NCI-H510A (cell line): ENCODE data around the gene LRRN2.
"Not testable (repeated sequence)": the region's sequence is repeated elsewhere in the genome, so short reads cannot be mapped to it uniquely, and the experiment has no call there.

Experiments used
- DNase-seq: peaks from one replicate; lab custom pipeline; 2025; lab: John Stamatoyannopoulos, UW

The LRRN2 gene

GRCh38 chr1:204692325-204692840 lies 6.8 kb upstream of the LRRN2 start:
- DNase-seq, result no peak

- DNase-seq, result not testable (repeated sequence)
These were observed 5.8 kb upstream of the LRRN2 start for GRCh38 chr1:204691328-204691730.

GRCh38 chr1:204688776-204689175 lies 3.2 kb upstream of the LRRN2 start:
- DNase-seq, result no peak

- no peak for DNase-seq
These were observed 2.5 kb upstream of the LRRN2 start for GRCh38 chr1:204688007-204688406.

DNA sequence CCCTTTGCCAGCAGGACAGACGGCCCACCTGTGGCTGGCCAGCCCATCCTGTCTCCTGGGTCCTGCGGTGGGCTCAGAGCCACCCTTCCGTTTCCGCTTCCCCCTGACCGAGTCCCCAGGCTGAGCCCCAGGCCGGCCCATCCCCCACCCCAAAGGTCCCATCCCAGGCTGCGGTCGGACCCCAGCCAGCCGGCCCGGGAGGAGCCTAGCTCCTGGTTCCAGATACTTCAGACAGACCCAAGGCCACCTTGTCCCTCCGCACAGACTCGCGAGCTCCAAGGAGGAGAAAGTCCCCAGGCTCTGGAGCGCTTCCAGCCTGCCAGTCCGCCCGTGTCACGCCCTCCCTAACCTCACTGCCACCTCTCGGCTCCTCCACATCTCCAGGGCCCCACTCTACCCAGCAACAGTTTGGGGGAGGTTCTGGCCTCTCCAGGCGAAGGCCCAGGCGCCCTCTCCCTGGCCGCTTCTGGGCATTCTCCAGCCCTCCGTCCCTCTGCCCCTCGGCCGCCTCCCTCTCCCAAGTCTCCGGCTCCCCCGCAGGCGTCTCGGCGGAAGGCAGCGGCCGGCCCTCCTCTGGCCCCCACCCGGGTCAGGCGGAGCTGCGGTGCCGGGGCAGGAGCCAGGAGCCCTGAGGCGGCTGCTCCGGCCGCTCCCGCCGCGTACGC lies 835 bp downstream of the LRRN2 start:
- no peak for DNase-seq

DNA sequence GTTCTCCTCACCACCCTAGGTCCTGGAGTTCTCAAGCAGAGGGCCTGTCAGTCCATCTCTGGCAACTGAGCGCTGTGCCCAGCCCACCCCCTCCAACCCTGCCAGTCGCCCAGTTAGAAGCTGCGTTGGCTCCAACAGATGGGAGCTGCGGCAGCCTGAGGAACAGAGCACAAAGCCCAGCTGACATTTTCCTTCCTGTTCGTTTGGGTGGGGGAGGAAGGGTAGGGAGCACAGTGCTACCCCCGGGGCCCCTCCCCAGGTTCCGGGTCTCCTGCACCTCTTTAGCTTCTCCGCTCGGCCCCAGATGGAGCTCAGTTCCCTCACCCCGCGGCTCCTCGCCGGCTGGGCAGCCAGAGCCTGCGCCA lies 1.4 kb downstream of the LRRN2 start:
- DNase-seq, result no peak

GRCh38 chr1:204683284-204684205 lies 2.0 kb downstream of the LRRN2 start:
- no peak for DNase-seq

DNA sequence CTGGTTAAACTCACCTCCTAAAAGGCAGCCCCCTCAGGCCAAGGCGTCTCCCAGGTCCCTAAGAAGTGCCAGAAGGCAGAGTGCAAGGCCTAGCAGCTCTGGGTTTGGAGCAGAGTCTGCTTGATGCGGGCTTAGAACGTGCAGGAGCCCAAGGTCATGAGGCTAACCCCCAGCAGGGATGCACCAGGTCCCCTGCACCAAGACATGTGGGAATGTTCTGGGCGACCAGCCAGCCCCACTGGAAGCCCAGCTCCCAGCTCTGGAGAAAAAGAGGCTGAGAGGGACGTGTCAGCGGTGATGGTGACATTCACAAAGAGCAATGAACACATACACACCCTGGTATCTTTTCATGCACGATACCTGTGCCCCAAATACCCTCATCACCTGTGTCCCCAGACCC lies 5.1 kb downstream of the LRRN2 start:
- no peak for DNase-seq

DNA sequence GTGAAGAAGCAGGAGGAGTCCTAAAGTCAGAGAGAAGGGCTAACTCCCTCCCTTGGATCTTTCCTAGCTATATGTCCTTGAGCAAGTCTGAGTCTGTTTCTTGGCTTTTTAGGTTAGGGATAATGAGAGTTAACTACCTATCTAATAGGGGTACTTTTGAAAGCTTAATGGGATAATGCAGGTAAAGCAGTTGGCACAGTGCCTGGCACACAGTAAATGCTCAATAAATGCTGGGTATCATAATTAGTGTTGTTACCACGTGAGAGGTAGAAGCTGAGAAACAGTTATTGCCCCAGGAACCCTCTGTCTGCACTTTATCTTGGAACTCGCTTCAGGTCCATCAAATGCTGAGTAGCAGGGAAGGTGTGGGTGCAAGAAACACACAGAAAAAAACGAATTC lies 5.5 kb downstream of the LRRN2 start:
- no peak for DNase-seq

GRCh38 chr1:204678721-204679475 lies 6.6 kb downstream of the LRRN2 start:
- DNase-seq, result no peak

- no peak for DNase-seq
These were observed 7.7 kb downstream of the LRRN2 start for GRCh38 chr1:204677864-204678263.

DNA sequence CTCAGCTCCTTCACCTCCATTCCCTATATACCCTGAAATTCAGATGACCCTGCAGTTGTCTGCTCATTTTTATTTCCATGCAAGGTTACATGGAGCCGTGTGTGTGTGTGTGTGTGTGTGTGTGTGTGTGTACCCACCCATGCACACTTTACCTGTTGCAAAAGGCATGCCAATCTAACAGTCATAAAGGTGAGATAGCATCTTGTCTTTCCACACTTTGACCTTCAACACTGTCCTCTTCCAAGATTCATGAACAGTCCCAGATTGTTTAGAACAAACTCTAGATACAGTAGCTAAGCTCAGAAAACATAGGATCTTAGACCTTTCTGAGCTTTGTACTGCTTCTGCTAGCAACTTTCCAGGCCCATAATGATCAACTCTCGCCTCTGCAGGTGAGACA lies 9.5 kb downstream of the LRRN2 start:
- DNase-seq, result no peak

GRCh38 chr1:204673909-204674649 lies 11.5 kb downstream of the LRRN2 start:
- DNase-seq, result no peak

- DNase-seq, result no peak
These were observed 12.3 kb downstream of the LRRN2 start for GRCh38 chr1:204673209-204673608.

- no peak for DNase-seq
These were observed 12.9 kb downstream of the LRRN2 start for GRCh38 chr1:204672482-204673121.

GRCh38 chr1:204672069-204672468 lies 13.5 kb downstream of the LRRN2 start:
- no peak for DNase-seq

GRCh38 chr1:204670152-204670927 lies 15.2 kb downstream of the LRRN2 start:
- DNase-seq, result no peak

- DNase-seq, result no peak
These were observed 16.0 kb downstream of the LRRN2 start for GRCh38 chr1:204669579-204669978.

DNA sequence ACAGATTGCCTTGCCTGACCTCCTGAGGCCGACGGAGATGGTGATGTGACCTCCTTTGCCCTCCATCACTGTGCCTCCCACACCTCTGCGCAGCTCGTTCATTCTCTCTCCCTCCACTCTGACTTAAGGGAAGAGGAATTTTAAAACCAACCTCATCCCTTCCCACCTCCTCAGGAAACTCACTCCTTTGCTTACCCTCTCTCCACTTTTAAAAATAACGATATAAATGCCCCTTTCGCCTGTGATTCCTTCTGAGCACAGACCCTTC lies 21.2 kb downstream of the LRRN2 start:
- DNase-seq, result no peak

DNA sequence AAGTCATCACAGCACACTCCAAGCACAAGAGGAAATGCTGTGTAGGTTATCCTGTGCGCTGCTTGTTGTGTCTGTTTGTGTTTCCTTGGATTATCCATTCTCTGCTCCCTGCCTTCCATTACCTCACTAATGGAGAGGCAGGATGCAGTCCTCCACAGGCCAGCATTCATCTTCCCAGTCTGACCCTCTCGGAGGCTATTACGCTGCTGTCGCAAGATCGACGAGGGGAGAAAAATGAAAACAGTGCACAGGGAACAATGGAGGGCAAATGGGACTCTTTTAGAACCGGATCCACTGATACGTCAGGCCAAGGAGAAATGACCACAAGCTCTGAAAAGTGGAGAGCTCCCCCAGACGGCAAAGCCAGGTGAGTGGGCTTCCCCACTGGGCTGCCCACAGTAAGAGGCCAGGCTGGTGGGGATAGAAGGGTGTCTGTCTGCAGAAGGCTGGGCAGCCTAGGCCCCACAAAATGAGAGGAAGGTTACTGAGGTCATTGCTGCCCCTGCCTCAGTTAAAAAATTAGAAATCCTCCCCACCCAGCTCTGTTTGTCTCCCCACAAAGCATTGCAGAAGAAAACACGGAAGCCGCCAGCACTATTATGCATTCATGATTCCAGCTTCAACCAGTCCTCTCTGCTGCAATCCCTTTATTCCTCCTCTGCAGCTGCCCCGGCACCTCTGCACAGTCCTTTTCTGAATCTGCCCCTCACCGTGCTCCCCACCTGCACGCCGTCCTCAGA lies 21.7 kb downstream of the LRRN2 start:
- no peak for DNase-seq
